SK-N-SH (cell line): ENCODE data around the gene MAP3K2. TPM values are rescaled to one million over a fixed set of nuclear protein-coding genes. Genes with fewer than 3 reads are reported as not detected.

Experiments
- CTCF ChIA-PET: fragments of 300-600, 350-600 bp; formaldehyde crosslinking; extraction: SDS; loops from one replicate; lab custom pipeline; 2021; lab: Yijun Ruan, JAX
- POLR2A ChIA-PET: fragments of 350-600 bp; sonication (Branson Sonifier 250); formaldehyde crosslinking; extraction: SDS; loops from one replicate; lab custom pipeline; 2020; ENCODE audit warnings: antibody characterized with exemption, inconsistent platforms; lab: Yijun Ruan, JAX
- DNase-seq: peaks from one replicate; pipeline ENCODE4 v3.0.0; 2012
- H2AFZ ChIP-seq: fragments of 200-600 bp; sonication (generic); 2 replicates; pipeline ENCODE4 v1.8.1; 2016; ENCODE audit warnings: antibody characterized with exemption, mild to moderate bottlenecking, low read depth
- H3F3A ChIP-seq: fragments of 200-600 bp; sonication (generic); replicated peaks from 2 replicates; pipeline ENCODE3; 2016; ENCODE audit warnings: antibody characterized with exemption, mild to moderate bottlenecking; ENCODE audit not compliant: insufficient read depth
- H3K27ac ChIP-seq, 2 experiments: fragments of 200-500 bp in 1 of 2; fragments of 200-600 bp in 1 of 2; sonication (Bioruptor generic) in 1 of 2; sonication (generic), shearing (Covaris generic) in 1 of 2; 2 replicates each; pipeline versions ENCODE4 v1.5.1 to v1.6.1; 2014 to 2016; ENCODE audit warnings: low read depth in 2 of 2, inconsistent platforms in 1 of 2, low read length in 1 of 2, mild to moderate bottlenecking in 1 of 2, mixed read lengths in 1 of 2
- H3K27me3 ChIP-seq: fragments of 200-600 bp; sonication (generic), shearing (Covaris generic); 2 replicates; pipeline ENCODE4 v1.6.1; 2016; ENCODE audit warnings: mixed run types; ENCODE audit not compliant: insufficient read depth
- H3K36me3 ChIP-seq, 2 experiments: fragments of 200-500 bp in 1 of 2; fragments of 200-600 bp in 1 of 2; sonication (Bioruptor generic) in 1 of 2; sonication (generic) in 1 of 2; replicated peaks in 1 of 2; 2 replicates each; pipeline versions ENCODE3 to v1.5.1; 2014 to 2016; ENCODE audit warnings: low read length in 1 of 2, mild to moderate bottlenecking in 1 of 2; ENCODE audit not compliant: insufficient read depth in 2 of 2, control insufficient read depth in 1 of 2
- H3K4me1 ChIP-seq, 2 experiments: fragments of 200-500 bp in 1 of 2; fragments of 200-600 bp in 1 of 2; sonication (Bioruptor generic) in 1 of 2; sonication (generic), shearing (Covaris generic) in 1 of 2; 2 replicates each; pipeline versions ENCODE4 v1.5.1 to v1.6.1; 2014 to 2016; ENCODE audit warnings: low read depth in 1 of 2, low read length in 1 of 2, mixed run types in 1 of 2; ENCODE audit not compliant: insufficient read depth in 2 of 2, control insufficient read depth in 1 of 2
- H3K4me2 ChIP-seq: fragments of 200-600 bp; sonication (generic), shearing (Covaris generic); 2 replicates; pipeline ENCODE4 v1.6.1; 2017; ENCODE audit warnings: mixed run types
- H3K4me3 ChIP-seq, 2 experiments: fragments of 200-500 bp in 1 of 2; fragments of 200-600 bp in 1 of 2; sonication (Bioruptor generic) in 1 of 2; sonication (generic), shearing (Covaris generic) in 1 of 2; 2 replicates each; pipeline versions ENCODE4 v1.5.1 to v1.8.1; 2014 to 2016; ENCODE audit warnings: low read depth in 2 of 2, inconsistent platforms in 1 of 2, low read length in 1 of 2, mild to moderate bottlenecking in 1 of 2, mixed read lengths in 1 of 2, moderate library complexity in 1 of 2
- H3K79me2 ChIP-seq: fragments of 200-600 bp; sonication (generic); 2 replicates; pipeline ENCODE4 v1.8.1; 2017; ENCODE audit warnings: mild to moderate bottlenecking; ENCODE audit not compliant: insufficient read depth
- H3K9ac ChIP-seq: fragments of 200-600 bp; sonication (generic); 2 replicates; pipeline ENCODE4 v1.6.1; 2017; ENCODE audit warnings: mixed run types
- H3K9me2 ChIP-seq: fragments of 200-600 bp; sonication (generic); 2 replicates; pipeline ENCODE4 v1.6.1; 2017; ENCODE audit warnings: mixed run types
- H3K9me3 ChIP-seq: fragments of 200-600 bp; sonication (generic); 2 replicates; pipeline ENCODE4 v1.6.1; 2017; ENCODE audit warnings: mixed run types, mild to moderate bottlenecking, moderate library complexity
- H4K20me1 ChIP-seq: fragments of 200-600 bp; sonication (generic); 2 replicates; pipeline ENCODE4 v1.6.1; 2017; ENCODE audit warnings: mild to moderate bottlenecking, mixed run types; ENCODE audit not compliant: insufficient read depth
- ELF1 ChIP-seq: IDR thresholded peaks from 2 replicates; pipeline ENCODE4 v1.4.0; 2012
- FOXJ3 ChIP-seq: sonication (generic); formaldehyde crosslinking; IDR thresholded peaks from 2 replicates; pipeline ENCODE4 v1.5.1; 2020; ENCODE audit warnings: mild to moderate bottlenecking, missing genetic modification reagents
- FOXM1 ChIP-seq: IDR thresholded peaks from 2 replicates; pipeline ENCODE4 v1.4.0; 2012; ENCODE audit warnings: low read depth, mild to moderate bottlenecking
- NFIC ChIP-seq: IDR thresholded peaks from 2 replicates; pipeline ENCODE4 v1.4.0; 2012; ENCODE audit warnings: borderline replicate concordance
- RAD21 ChIP-seq: IDR thresholded peaks from 2 replicates; pipeline ENCODE4 v1.6.1; 2012; ENCODE audit warnings: mild to moderate bottlenecking, low read length
- RCOR1 ChIP-seq: fragments of 150-350 bp; IDR thresholded peaks from 2 replicates; pipeline ENCODE4 v1.6.1; 2017; ENCODE audit warnings: antibody characterized with exemption, low read length
- SMC3 ChIP-seq: IDR thresholded peaks from 2 replicates; pipeline ENCODE4 v1.6.1; 2012; ENCODE audit warnings: low read depth, low read length, improper control_type of control experiment
- TAF1 ChIP-seq: IDR thresholded peaks from 2 replicates; pipeline ENCODE4 v1.6.1; 2012; ENCODE audit warnings: low read depth, mild to moderate bottlenecking, low read length, moderate library complexity, borderline replicate concordance
- TEAD4 ChIP-seq: IDR thresholded peaks from 2 replicates; pipeline ENCODE4 v1.4.0; 2012; ENCODE audit warnings: mild to moderate bottlenecking, borderline replicate concordance; ENCODE audit not compliant: insufficient read depth
- WGBS: methylation state at CpG from one replicate; pipeline ENCODE4 v1.1.6; 2017; ENCODE audit warnings: low lambda C conversion rate; 5-methylcytosine and 5-hydroxymethylcytosine counted together
- polyA plus RNA-seq, 3 experiments: library from polyadenylated mRNA; depleted of rRNA; stranded (reverse); fragments of >200 nt; gene quantifications; 2 replicates each; pipeline ENCODE4 v1.2.3, GENCODE V29; 2012
- TF ChIP-seq, protein P1 (sequence below): IDR thresholded peaks from 2 replicates; pipeline ENCODE4 v1.4.0; 2012; ENCODE audit warnings: low read depth, borderline replicate concordance
- TF ChIP-seq, protein P2 (sequence below): fragments of 200-600 bp; sonication (generic); IDR thresholded peaks from 2 replicates; pipeline ENCODE4 v1.6.1; 2017; ENCODE audit warnings: antibody characterized with exemption, mild to moderate bottlenecking, moderate library complexity
- TF ChIP-seq, protein P3 (sequence below): IDR thresholded peaks from 2 replicates; pipeline ENCODE4 v1.4.0; 2012; ENCODE audit warnings: low read depth
- TF ChIP-seq, protein P4 (sequence below): IDR thresholded peaks from 2 replicates; pipeline ENCODE4 v1.4.0; 2012; ENCODE audit warnings: low read depth, borderline replicate concordance

The MAP3K2 gene
- polyA plus RNA-seq, 1 of the 3 experiments (the other 2 are of a cell fraction): 2.7 TPM

DNA sequence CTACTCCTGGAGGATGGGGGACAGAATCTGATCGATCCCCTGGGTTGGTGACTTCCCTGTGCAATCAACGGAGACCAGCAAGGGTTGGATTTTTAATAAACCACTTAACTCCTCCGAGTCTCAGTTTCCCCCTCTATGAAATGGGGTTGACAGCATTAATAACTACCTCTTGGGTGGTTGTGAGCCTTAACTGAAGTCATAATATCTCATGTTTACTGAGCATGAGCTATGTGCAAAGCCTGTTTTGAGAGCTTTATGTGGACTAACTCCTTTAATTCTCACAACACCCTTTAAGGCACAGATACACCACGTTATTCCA is 31.3 kb upstream of the MAP3K2 start:
- Histone ChIP-seq H3K27ac (no peak overlapping the region), H3K9me2 (no peaks in the 10 kb centered on the region), H3F3A (peaks cover 7% of the 10 kb centered on the region), H3K36me3 (no peaks in the 10 kb centered on the region), H4K20me1 (no peaks in the 10 kb centered on the region), H3K4me2 (no peak overlapping the region), H3K9ac (no peak overlapping the region), H3K79me2 (no peaks in the 10 kb centered on the region), H3K4me3 (no peak overlapping the region), H3K27me3 (no peaks in the 10 kb centered on the region), H3K9me3 (no peaks in the 10 kb centered on the region), H2AFZ (no peak overlapping the region), H3K4me1 (peaks cover 4 to 20% of the 10 kb centered on the region in 2 experiments; a peak in 2 of 4 replicates)
- TF ChIP-seq, protein P1, sequence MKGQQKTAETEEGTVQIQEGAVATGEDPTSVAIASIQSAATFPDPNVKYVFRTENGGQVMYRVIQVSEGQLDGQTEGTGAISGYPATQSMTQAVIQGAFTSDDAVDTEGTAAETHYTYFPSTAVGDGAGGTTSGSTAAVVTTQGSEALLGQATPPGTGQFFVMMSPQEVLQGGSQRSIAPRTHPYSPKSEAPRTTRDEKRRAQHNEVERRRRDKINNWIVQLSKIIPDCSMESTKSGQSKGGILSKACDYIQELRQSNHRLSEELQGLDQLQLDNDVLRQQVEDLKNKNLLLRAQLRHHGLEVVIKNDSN: no peak
- TF ChIP-seq, protein P2, sequence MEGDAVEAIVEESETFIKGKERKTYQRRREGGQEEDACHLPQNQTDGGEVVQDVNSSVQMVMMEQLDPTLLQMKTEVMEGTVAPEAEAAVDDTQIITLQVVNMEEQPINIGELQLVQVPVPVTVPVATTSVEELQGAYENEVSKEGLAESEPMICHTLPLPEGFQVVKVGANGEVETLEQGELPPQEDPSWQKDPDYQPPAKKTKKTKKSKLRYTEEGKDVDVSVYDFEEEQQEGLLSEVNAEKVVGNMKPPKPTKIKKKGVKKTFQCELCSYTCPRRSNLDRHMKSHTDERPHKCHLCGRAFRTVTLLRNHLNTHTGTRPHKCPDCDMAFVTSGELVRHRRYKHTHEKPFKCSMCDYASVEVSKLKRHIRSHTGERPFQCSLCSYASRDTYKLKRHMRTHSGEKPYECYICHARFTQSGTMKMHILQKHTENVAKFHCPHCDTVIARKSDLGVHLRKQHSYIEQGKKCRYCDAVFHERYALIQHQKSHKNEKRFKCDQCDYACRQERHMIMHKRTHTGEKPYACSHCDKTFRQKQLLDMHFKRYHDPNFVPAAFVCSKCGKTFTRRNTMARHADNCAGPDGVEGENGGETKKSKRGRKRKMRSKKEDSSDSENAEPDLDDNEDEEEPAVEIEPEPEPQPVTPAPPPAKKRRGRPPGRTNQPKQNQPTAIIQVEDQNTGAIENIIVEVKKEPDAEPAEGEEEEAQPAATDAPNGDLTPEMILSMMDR: no peak
- no peak for TF ChIP-seq FOXM1
- no peak for TF ChIP-seq NFIC
- TF ChIP-seq FOXJ3 (CRISPR knock-in tag): no peak
- TF ChIP-seq RCOR1: no peak
- no peak for TF ChIP-seq ELF1
- TF ChIP-seq, protein P3, sequence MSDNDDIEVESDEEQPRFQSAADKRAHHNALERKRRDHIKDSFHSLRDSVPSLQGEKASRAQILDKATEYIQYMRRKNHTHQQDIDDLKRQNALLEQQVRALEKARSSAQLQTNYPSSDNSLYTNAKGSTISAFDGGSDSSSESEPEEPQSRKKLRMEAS: no peak
- TF ChIP-seq RAD21: no peak
- no peak for TF ChIP-seq TEAD4
- TF ChIP-seq TAF1: no peak
- no peak for TF ChIP-seq SMC3
- TF ChIP-seq, protein P4, sequence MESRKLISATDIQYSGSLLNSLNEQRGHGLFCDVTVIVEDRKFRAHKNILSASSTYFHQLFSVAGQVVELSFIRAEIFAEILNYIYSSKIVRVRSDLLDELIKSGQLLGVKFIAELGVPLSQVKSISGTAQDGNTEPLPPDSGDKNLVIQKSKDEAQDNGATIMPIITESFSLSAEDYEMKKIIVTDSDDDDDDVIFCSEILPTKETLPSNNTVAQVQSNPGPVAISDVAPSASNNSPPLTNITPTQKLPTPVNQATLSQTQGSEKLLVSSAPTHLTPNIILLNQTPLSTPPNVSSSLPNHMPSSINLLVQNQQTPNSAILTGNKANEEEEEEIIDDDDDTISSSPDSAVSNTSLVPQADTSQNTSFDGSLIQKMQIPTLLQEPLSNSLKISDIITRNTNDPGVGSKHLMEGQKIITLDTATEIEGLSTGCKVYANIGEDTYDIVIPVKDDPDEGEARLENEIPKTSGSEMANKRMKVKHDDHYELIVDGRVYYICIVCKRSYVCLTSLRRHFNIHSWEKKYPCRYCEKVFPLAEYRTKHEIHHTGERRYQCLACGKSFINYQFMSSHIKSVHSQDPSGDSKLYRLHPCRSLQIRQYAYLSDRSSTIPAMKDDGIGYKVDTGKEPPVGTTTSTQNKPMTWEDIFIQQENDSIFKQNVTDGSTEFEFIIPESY: no peak
- 84% methylated on average over 4 of the region's 4 CpGs for WGBS
- no peak for DNase-seq
- ChIA-PET CTCF (interaction anchor here (0.7 kb wide), 1 partner anchor 11 kb away, joined by 3 read pairs; no protein-coding TSS in a partner anchor), POLR2A (no interaction called here)
